H9 (cell line): Measurements from ENCODE around the gene ZNF644. TPM values are rescaled to one million over a fixed set of nuclear protein-coding genes. Genes with fewer than 3 reads are reported as not detected.
"Not testable (repeated sequence)": the region's sequence is repeated elsewhere in the genome, so short reads cannot be mapped to it uniquely, and the experiment has no call there.

ENCODE experiments used
- DNase-seq: peaks from one replicate; pipeline ENCODE4 v3.0.0-alpha.2; 2017
- H2AFZ ChIP-seq: one replicate; pipeline ENCODE4 v1.6.1; 2013; ENCODE audit warnings: mild to moderate bottlenecking, low read length, control low read depth, moderate library complexity
- H2AK5ac ChIP-seq: 2 replicates; pipeline ENCODE4 v1.6.1; 2013; ENCODE audit warnings: low read length, control low read depth, mixed read lengths; ENCODE audit not compliant: insufficient read length
- H2BK120ac ChIP-seq: one replicate; pipeline ENCODE4 v1.6.1; 2013; ENCODE audit warnings: low read depth, mild to moderate bottlenecking, low read length, control low read depth, inconsistent platforms; ENCODE audit not compliant: poor library complexity, severe bottlenecking
- H2BK12ac ChIP-seq: 2 replicates; pipeline ENCODE4 v1.6.1; 2013; ENCODE audit warnings: low read length, control low read depth, mixed read lengths, low read depth; ENCODE audit not compliant: insufficient read length
- H2BK15ac ChIP-seq: 2 replicates; pipeline ENCODE4 v1.6.1; 2013; ENCODE audit warnings: low read depth, low read length, control low read depth
- H2BK20ac ChIP-seq: one replicate; pipeline ENCODE4 v1.6.1; 2013; ENCODE audit warnings: low read depth, mild to moderate bottlenecking, low read length, control low read depth, inconsistent platforms; ENCODE audit not compliant: poor library complexity, severe bottlenecking
- H2BK5ac ChIP-seq: 2 replicates; pipeline ENCODE4 v1.6.1; 2013; ENCODE audit warnings: low read length, control low read depth, mixed read lengths; ENCODE audit not compliant: insufficient read length
- H3K14ac ChIP-seq: 2 replicates; pipeline ENCODE4 v1.6.1; 2013; ENCODE audit warnings: low read length, control low read depth; ENCODE audit not compliant: insufficient read depth
- H3K18ac ChIP-seq: 2 replicates; pipeline ENCODE4 v1.6.1; 2013; ENCODE audit warnings: low read depth, mild to moderate bottlenecking, mixed read lengths, low read length, control low read depth; ENCODE audit not compliant: insufficient read length
- H3K23ac ChIP-seq: 2 replicates; pipeline ENCODE4 v1.6.1; 2013; ENCODE audit warnings: low read length, control low read depth, mixed read lengths, low read depth; ENCODE audit not compliant: insufficient read length
- H3K23me2 ChIP-seq: 2 replicates; pipeline ENCODE4 v1.6.1; 2013; ENCODE audit warnings: low read depth, mild to moderate bottlenecking, mixed read lengths, low read length, control low read depth; ENCODE audit not compliant: insufficient read length, poor library complexity, severe bottlenecking
- H3K27ac ChIP-seq: 2 replicates; pipeline ENCODE4 v1.5.1; 2013; ENCODE audit warnings: low read length, control low read depth, mixed read lengths, low read depth; ENCODE audit not compliant: insufficient read length
- H3K27me3 ChIP-seq: 2 replicates; pipeline ENCODE4 v1.6.1; 2013; ENCODE audit warnings: low read length, control low read depth, inconsistent platforms; ENCODE audit not compliant: insufficient read depth
- H3K4ac ChIP-seq: 2 replicates; pipeline ENCODE4 v1.6.1; 2013; ENCODE audit warnings: low read depth, mild to moderate bottlenecking, control low read depth, inconsistent platforms, low read length, moderate library complexity
- H3K4me1 ChIP-seq: 2 replicates; pipeline ENCODE4 v1.6.1; 2013; ENCODE audit warnings: low read length, control low read depth, inconsistent platforms; ENCODE audit not compliant: insufficient read depth
- H3K4me2 ChIP-seq: 2 replicates; pipeline ENCODE4 v1.6.1; 2013; ENCODE audit warnings: low read length, control low read depth, mixed read lengths; ENCODE audit not compliant: insufficient read length, insufficient read depth
- H3K56ac ChIP-seq: 2 replicates; pipeline ENCODE4 v1.6.1; 2013; ENCODE audit warnings: low read depth, mild to moderate bottlenecking, mixed read lengths, low read length, control low read depth; ENCODE audit not compliant: insufficient read length
- H3K79me1 ChIP-seq: 2 replicates; pipeline ENCODE4 v1.6.1; 2013; ENCODE audit warnings: low read depth, mild to moderate bottlenecking, moderate library complexity, low read length, control low read depth, inconsistent platforms; ENCODE audit not compliant: insufficient read depth, poor library complexity, severe bottlenecking
- H3K79me2 ChIP-seq: 2 replicates; pipeline ENCODE4 v1.6.1; 2013; ENCODE audit warnings: low read length, control low read depth, inconsistent platforms; ENCODE audit not compliant: insufficient read depth
- H3K9ac ChIP-seq: 2 replicates; pipeline ENCODE4 v1.6.1; 2013; ENCODE audit warnings: low read length, control low read depth, mixed read lengths; ENCODE audit not compliant: insufficient read length; ENCODE audit errors: extremely low read depth
- H3K9me3 ChIP-seq: one replicate; pipeline ENCODE4 v1.6.1; 2013; ENCODE audit warnings: low read depth, low read length, inconsistent platforms; ENCODE audit not compliant: control insufficient read depth
- H3T11ph ChIP-seq: one replicate; pipeline ENCODE4 v1.6.1; 2013; ENCODE audit warnings: mild to moderate bottlenecking, low read length, control low read depth, inconsistent platforms
- H4K20me1 ChIP-seq: one replicate; pipeline ENCODE4 v1.6.1; 2013; ENCODE audit not compliant: control insufficient read depth, insufficient read length, insufficient read depth
- H4K5ac ChIP-seq: 2 replicates; pipeline ENCODE4 v1.6.1; 2013; ENCODE audit warnings: low read depth, mild to moderate bottlenecking, mixed read lengths, low read length, control low read depth; ENCODE audit not compliant: insufficient read length
- H4K8ac ChIP-seq: replicated peaks from 2 replicates; pipeline ENCODE4 v1.6.1; 2013; ENCODE audit warnings: low read length, control low read depth, mixed read lengths, low read depth; ENCODE audit not compliant: insufficient read length
- H4K91ac ChIP-seq: 2 replicates; pipeline ENCODE4 v1.6.1; 2013; ENCODE audit warnings: low read depth, mild to moderate bottlenecking, moderate library complexity, mixed read lengths, low read length, control low read depth; ENCODE audit not compliant: insufficient read length
- H3K27ac Mint-ChIP-seq, 3 experiments: 2 replicates in 2 of 3; 3 replicates in 1 of 3; pipeline ENCODE4 v1.8.0; 2020 to 2021; ENCODE audit warnings: mixed read lengths in 3 of 3, mild to moderate bottlenecking in 1 of 3, moderate library complexity in 1 of 3
- H3K27me3 Mint-ChIP-seq: 2 replicates; pipeline ENCODE4 v1.8.0; 2021; ENCODE audit warnings: low read depth, mild to moderate bottlenecking, moderate library complexity, mixed read lengths
- H3K36me3 Mint-ChIP-seq, 3 experiments: 2 replicates in 2 of 3; 3 replicates in 1 of 3; pipeline ENCODE4 v1.8.0; 2020 to 2021; ENCODE audit warnings: low read depth in 3 of 3, mixed read lengths in 3 of 3; ENCODE audit not compliant: insufficient read depth in 1 of 3
- H3K4me1 Mint-ChIP-seq, 2 experiments: 2 replicates each; pipeline ENCODE4 v1.8.0; 2020; ENCODE audit warnings: mixed read lengths in 2 of 2
- H3K4me3 Mint-ChIP-seq, 2 experiments: 2 replicates in 1 of 2; 3 replicates in 1 of 2; pipeline ENCODE4 v1.8.0; 2020 to 2021; ENCODE audit warnings: mild to moderate bottlenecking in 2 of 2, mixed read lengths in 2 of 2, moderate library complexity in 1 of 2
- H3K9me3 Mint-ChIP-seq, 2 experiments: 2 replicates in 1 of 2; 3 replicates in 1 of 2; pipeline ENCODE4 v1.8.0; 2020; ENCODE audit warnings: mild to moderate bottlenecking in 2 of 2, mixed read lengths in 2 of 2, moderate library complexity in 1 of 2
- WGBS: extraction: QIAGEN DNeasy Blood & Tissue Kit; methylation state at CpG from one replicate; pipeline ENCODE4 v1.1.7; 2013; ENCODE audit warnings: missing lambda C conversion rate, low lambda C conversion rate, mixed read lengths; ENCODE audit not compliant: insufficient read length; ENCODE audit errors: extremely low coverage; 5-methylcytosine and 5-hydroxymethylcytosine counted together
- total RNA-seq: library from RNA; stranded (reverse); gene quantifications from 2 replicates; pipeline ENCODE4 v1.2.1, GENCODE V29; 2021

ZNF644 gene
- total RNA-seq, 1 experiment from 2014 or later, result 78.9 TPM

GRCh38 chr1:90892884-90893283 lies 129.0 kb downstream of the ZNF644 start:
- H3K23ac ChIP-seq, H3K4me1 ChIP-seq, H4K5ac ChIP-seq, H2BK12ac ChIP-seq, H2BK5ac ChIP-seq, H3K4me2 ChIP-seq, H3K56ac ChIP-seq, H3K9me3 ChIP-seq, H3K79me1 ChIP-seq, H3K27me3 Mint-ChIP-seq, H3K27ac ChIP-seq, H4K8ac ChIP-seq, H3K27ac Mint-ChIP-seq, H4K91ac ChIP-seq, H4K20me1 ChIP-seq, H2BK20ac ChIP-seq, H3K4me1 Mint-ChIP-seq, H2AFZ ChIP-seq, H2BK15ac ChIP-seq, H3K4me3 Mint-ChIP-seq, H3K4ac ChIP-seq, H3K27me3 ChIP-seq, H3K9ac ChIP-seq, DNase-seq, H2BK120ac ChIP-seq, H3K79me2 ChIP-seq, H3K14ac ChIP-seq, H2AK5ac ChIP-seq, H3T11ph ChIP-seq, H3K18ac ChIP-seq, H3K23me2 ChIP-seq: not testable (repeated sequence)
- WGBS, result no CpG with 5 or more reads among the region's 1 CpG
- H3K9me3 Mint-ChIP-seq, result peaks cover 12 to 13% of the 10 kb centered on the region in 2 experiments
- peaks cover 2 to 26% (median 9%) of the 10 kb centered on the region in 3 experiments for H3K36me3 Mint-ChIP-seq

GRCh38 chr1:90892196-90892595 lies 129.6 kb downstream of the ZNF644 start:
- H2BK15ac ChIP-seq, H3T11ph ChIP-seq, H4K5ac ChIP-seq, H3K4me1 ChIP-seq, H2BK120ac ChIP-seq, H3K4me3 Mint-ChIP-seq, H4K8ac ChIP-seq, H2BK12ac ChIP-seq, H3K27me3 ChIP-seq, H3K18ac ChIP-seq, H2AFZ ChIP-seq, H3K9me3 ChIP-seq, H3K4me2 ChIP-seq, H4K91ac ChIP-seq, H4K20me1 ChIP-seq, H3K4me1 Mint-ChIP-seq, H3K23ac ChIP-seq, H3K4ac ChIP-seq, H3K14ac ChIP-seq, H3K9ac ChIP-seq, H3K27me3 Mint-ChIP-seq, H2BK20ac ChIP-seq, H3K23me2 ChIP-seq, H3K79me1 ChIP-seq, H3K56ac ChIP-seq, H2AK5ac ChIP-seq, H2BK5ac ChIP-seq, DNase-seq, H3K79me2 ChIP-seq, H3K27ac Mint-ChIP-seq, H3K27ac ChIP-seq: not testable (repeated sequence)
- peaks cover 2 to 26% (median 9%) of the 10 kb centered on the region in 3 experiments for H3K36me3 Mint-ChIP-seq
- no CpG with 5 or more reads among the region's 20 CpGs for WGBS
- peaks cover 12 to 13% of the 10 kb centered on the region in 2 experiments for H3K9me3 Mint-ChIP-seq
